ENCODE results near the gene CYTH3.
"Not testable (repeated sequence)": the region's sequence is repeated elsewhere in the genome, so short reads cannot be mapped to it uniquely, and the experiment has no call there.

Gene CYTH3

GRCh38 chr7:6232534-6232933 lies 39.9 kb downstream of the CYTH3 start:
- TF ChIP-seq, protein P1, sequence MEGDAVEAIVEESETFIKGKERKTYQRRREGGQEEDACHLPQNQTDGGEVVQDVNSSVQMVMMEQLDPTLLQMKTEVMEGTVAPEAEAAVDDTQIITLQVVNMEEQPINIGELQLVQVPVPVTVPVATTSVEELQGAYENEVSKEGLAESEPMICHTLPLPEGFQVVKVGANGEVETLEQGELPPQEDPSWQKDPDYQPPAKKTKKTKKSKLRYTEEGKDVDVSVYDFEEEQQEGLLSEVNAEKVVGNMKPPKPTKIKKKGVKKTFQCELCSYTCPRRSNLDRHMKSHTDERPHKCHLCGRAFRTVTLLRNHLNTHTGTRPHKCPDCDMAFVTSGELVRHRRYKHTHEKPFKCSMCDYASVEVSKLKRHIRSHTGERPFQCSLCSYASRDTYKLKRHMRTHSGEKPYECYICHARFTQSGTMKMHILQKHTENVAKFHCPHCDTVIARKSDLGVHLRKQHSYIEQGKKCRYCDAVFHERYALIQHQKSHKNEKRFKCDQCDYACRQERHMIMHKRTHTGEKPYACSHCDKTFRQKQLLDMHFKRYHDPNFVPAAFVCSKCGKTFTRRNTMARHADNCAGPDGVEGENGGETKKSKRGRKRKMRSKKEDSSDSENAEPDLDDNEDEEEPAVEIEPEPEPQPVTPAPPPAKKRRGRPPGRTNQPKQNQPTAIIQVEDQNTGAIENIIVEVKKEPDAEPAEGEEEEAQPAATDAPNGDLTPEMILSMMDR (IDR thresholded peaks at IDR 0.05; ENCODE audit: poor library complexity, severe bottlenecking), result no peak
- ATAC-seq (ENCODE audit: low read depth), result no peak
- Histone ChIP-seq H3K4me3 (ENCODE audit: severe bottlenecking) (no peak overlapping the region), H3K27ac (ENCODE audit: poor library complexity, severe bottlenecking) (no peak overlapping the region), H3K27me3 (ENCODE audit: insufficient read depth, poor library complexity, severe bottlenecking) (no peaks in the 10 kb centered on the region), H3K4me1 (ENCODE audit: insufficient read depth, poor library complexity, severe bottlenecking) (no peaks in the 10 kb centered on the region), H3K36me3 (ENCODE audit: low read depth) (no peaks in the 10 kb centered on the region), H3K9me3 (ENCODE audit: severe bottlenecking) (no peaks in the 10 kb centered on the region)
- DNase-seq (ENCODE audit: low spot score), result no peak

DNA sequence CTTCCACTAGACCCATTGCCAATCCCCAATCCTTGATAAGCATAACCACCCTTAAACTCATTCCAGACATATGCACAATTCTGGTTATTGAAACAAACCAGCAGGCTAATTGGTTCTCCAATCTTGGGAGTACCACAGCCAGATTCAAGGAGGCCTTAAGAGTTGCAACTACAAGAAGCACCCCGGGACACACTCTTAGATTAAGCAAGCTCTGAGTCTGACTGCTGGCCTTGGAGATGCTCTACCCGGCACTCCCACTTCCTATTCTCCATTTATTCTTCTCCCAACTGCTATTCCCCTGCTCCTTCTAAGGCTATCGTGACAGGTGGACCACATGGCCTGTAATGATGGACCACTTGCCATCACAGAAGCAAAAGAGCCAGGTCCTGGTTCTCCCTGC lies 40.3 kb downstream of the CYTH3 start:
- no peak for DNase-seq (ENCODE audit: low spot score)
- ATAC-seq (ENCODE audit: low read depth), result no peak
- TF ChIP-seq, protein P1 (IDR thresholded peaks at IDR 0.05; ENCODE audit: poor library complexity, severe bottlenecking), result no peak
- Histone ChIP-seq H3K4me3 (ENCODE audit: severe bottlenecking) (no peak overlapping the region), H3K9me3 (ENCODE audit: severe bottlenecking) (no peaks in the 10 kb centered on the region), H3K4me1 (ENCODE audit: insufficient read depth, poor library complexity, severe bottlenecking) (no peaks in the 10 kb centered on the region), H3K27ac (ENCODE audit: poor library complexity, severe bottlenecking) (no peak overlapping the region), H3K36me3 (ENCODE audit: low read depth) (no peaks in the 10 kb centered on the region), H3K27me3 (ENCODE audit: insufficient read depth, poor library complexity, severe bottlenecking) (no peaks in the 10 kb centered on the region)

GRCh38 chr7:6231184-6231583 lies 41.2 kb downstream of the CYTH3 start:
- DNase-seq (ENCODE audit: low spot score) (no peak), ATAC-seq (ENCODE audit: low read depth) (no peak)
- Histone ChIP-seq H3K4me1 (ENCODE audit: insufficient read depth, poor library complexity, severe bottlenecking) (no peaks in the 10 kb centered on the region), H3K27me3 (ENCODE audit: insufficient read depth, poor library complexity, severe bottlenecking) (no peaks in the 10 kb centered on the region), H3K27ac (ENCODE audit: poor library complexity, severe bottlenecking) (no peak overlapping the region), H3K36me3 (ENCODE audit: low read depth) (no peaks in the 10 kb centered on the region), H3K9me3 (ENCODE audit: severe bottlenecking) (no peaks in the 10 kb centered on the region), H3K4me3 (ENCODE audit: severe bottlenecking) (no peak overlapping the region)
- TF ChIP-seq, protein P1 (IDR thresholded peaks at IDR 0.05; ENCODE audit: poor library complexity, severe bottlenecking), result no peak

DNA sequence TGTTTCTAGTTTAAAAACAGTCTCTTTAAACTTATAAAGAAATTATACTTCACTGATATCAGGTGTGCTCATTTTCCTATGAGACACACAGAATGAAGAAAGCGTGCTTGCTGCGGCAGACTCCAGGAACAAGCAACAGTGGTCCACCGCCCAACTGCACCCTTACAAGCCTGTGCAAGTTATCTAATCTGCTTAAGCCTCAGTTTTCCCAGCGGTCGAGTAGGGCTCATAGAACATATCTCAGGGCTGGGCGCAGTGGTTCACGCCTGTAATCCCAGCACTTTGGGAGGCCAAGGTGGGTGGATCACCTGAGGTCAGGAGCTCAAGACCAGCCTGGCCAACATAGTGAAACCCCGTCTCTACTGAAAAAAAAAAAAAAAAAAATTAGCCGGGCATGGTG lies 43.1 kb downstream of the CYTH3 start:
- H3K4me1 ChIP-seq (ENCODE audit: insufficient read depth, poor library complexity, severe bottlenecking); DNase-seq (ENCODE audit: low spot score); ATAC-seq (ENCODE audit: low read depth); H3K36me3 ChIP-seq (ENCODE audit: low read depth); H3K9me3 ChIP-seq (ENCODE audit: severe bottlenecking); H3K27ac ChIP-seq (ENCODE audit: poor library complexity, severe bottlenecking); H3K4me3 ChIP-seq (ENCODE audit: severe bottlenecking); H3K27me3 ChIP-seq (ENCODE audit: insufficient read depth, poor library complexity, severe bottlenecking): not testable (repeated sequence)

GRCh38 chr7:6228361-6229229 lies 43.8 kb downstream of the CYTH3 start:
- TF ChIP-seq, protein P1 (IDR thresholded peaks at IDR 0.05; ENCODE audit: poor library complexity, severe bottlenecking), result no peak
- no peaks in the 10 kb centered on the region for H3K9me3 ChIP-seq (ENCODE audit: severe bottlenecking)
- no peak overlapping the region for H3K27ac ChIP-seq (ENCODE audit: poor library complexity, severe bottlenecking)
- no peaks in the 10 kb centered on the region for H3K27me3 ChIP-seq (ENCODE audit: insufficient read depth, poor library complexity, severe bottlenecking)
- no peak for DNase-seq (ENCODE audit: low spot score)
- ATAC-seq (ENCODE audit: low read depth), result no peak
- H3K4me3 ChIP-seq (ENCODE audit: severe bottlenecking), result no peak overlapping the region
- H3K36me3 ChIP-seq (ENCODE audit: low read depth), result no peaks in the 10 kb centered on the region
- no peaks in the 10 kb centered on the region for H3K4me1 ChIP-seq (ENCODE audit: insufficient read depth, poor library complexity, severe bottlenecking)

All from RWPE2 (cell line).